Prostate gland (tissue), 2 donors: Measurements from ENCODE around the gene MAPKAP1.

Experiments
- CTCF ChIP-seq, 4 experiments: fragments of 200-600 bp in 2 of 4; fragments of 450-650 bp in 2 of 4; sonication (generic) in 2 of 4; IDR thresholded peaks; 1 replicate in 3 of 4; 2 replicates in 1 of 4; pipeline ENCODE4 v1.5.1; 2016 to 2019; ENCODE audit warnings: antibody characterized with exemption in 4 of 4, mild to moderate bottlenecking in 2 of 4, moderate library complexity in 2 of 4
- POLR2A ChIP-seq: fragments of 450-650 bp; IDR thresholded peaks from one replicate; pipeline ENCODE4 v1.6.1; 2016; ENCODE audit warnings: antibody characterized with exemption, mild to moderate bottlenecking

- no peak for TF ChIP-seq POLR2A
- TF ChIP-seq CTCF (IDR thresholded peaks at IDR 0.05), result no peak
These were observed 35.6 kb upstream of the MAPKAP1 start for GRCh38 chr9:125742657-125743056.
